Pulmonary artery endothelial cell (primary cell): ENCODE measurements around the gene CCDC150. TPM values are rescaled to one million over a fixed set of nuclear protein-coding genes. Genes with fewer than 3 reads are reported as not detected.
"Not testable (repeated sequence)": the region's sequence is repeated elsewhere in the genome, so short reads cannot be mapped to it uniquely, and the experiment has no call there.

ENCODE experiments used
- DNase-seq: peaks from one replicate; pipeline ENCODE4 v3.0.0-alpha.2; 2011; ENCODE audit warnings: low read depth, low spot score
- total RNA-seq: library from RNA; depleted of rRNA; stranded (reverse); fragments of >200 nt; gene quantifications from 2 replicates; pipeline ENCODE4 v1.2.3, GENCODE V29; 2014

Gene CCDC150
- total RNA-seq, 1 donor from 2014 or later, result 4.6 TPM

DNA sequence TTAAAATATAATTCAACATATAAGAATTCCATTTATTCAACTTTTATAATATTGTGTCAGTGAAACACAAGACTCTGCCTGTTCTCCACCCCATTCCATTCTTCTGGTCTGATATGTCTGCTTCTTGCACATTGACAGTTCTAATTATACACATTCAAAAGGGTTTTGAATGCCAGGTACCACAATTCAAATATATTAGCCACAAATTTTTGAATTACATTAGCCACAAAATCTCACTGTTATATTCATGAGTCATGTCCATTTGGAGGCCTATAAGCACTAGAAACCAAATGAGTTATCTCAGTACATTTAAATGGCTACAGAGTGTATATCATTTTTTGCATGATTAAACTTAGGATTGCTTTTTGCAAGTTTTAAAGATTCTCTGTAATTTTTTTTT is 72.1 kb downstream of the CCDC150 start:
- DNase-seq, result no peak

DNA sequence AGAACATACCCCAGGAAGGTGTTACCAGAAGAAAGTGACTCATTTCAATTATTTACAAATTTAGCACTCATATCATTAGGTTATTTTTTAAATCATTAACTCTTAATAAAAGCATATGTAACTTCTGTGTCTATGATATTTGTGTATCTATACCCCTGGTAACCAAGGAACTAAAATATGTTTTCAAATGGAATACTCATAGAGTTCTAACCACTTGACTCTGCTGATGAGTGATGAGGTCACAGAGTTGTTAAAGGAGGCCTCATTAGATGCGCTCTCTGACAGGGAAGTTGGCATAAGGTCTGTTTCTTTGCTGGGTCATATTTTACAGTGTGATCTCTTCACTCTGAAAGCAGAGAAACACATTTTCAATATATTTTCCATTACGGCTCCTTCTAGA is 73.4 kb downstream of the CCDC150 start:
- no peak for DNase-seq

DNA sequence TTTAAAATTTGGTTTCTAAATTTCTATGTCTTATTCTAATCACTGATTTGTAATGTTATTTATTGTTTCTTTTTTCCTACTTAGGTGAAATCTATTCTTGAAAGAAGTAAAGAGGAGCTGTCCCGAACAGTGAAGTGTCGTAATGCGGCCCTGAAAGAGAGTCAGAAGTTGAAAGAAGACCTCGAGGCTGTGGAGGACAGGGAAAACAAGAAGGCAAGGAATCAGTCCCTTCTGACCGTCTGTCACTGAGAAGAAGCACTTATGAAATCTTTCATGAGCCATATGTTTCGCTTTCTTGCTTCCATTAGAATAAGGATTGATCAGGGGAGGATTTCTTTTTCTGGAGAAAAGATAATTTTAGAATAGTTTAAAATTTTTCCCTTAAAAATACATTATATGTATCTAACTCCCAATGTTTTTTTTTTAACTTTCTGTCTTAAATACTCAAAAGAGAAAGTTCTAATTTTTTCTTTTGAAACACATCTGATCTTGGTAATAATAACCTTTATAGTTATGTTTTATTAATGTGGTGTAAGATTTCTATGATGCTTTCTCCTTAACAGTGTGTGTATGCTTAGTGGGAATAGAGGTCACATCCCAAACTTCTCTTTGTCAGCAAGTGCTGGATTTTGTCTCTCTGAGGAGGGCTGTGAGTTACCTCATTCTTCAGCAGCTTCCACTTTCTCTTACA is 79.0 kb downstream of the CCDC150 start:
- no peak for DNase-seq

DNA sequence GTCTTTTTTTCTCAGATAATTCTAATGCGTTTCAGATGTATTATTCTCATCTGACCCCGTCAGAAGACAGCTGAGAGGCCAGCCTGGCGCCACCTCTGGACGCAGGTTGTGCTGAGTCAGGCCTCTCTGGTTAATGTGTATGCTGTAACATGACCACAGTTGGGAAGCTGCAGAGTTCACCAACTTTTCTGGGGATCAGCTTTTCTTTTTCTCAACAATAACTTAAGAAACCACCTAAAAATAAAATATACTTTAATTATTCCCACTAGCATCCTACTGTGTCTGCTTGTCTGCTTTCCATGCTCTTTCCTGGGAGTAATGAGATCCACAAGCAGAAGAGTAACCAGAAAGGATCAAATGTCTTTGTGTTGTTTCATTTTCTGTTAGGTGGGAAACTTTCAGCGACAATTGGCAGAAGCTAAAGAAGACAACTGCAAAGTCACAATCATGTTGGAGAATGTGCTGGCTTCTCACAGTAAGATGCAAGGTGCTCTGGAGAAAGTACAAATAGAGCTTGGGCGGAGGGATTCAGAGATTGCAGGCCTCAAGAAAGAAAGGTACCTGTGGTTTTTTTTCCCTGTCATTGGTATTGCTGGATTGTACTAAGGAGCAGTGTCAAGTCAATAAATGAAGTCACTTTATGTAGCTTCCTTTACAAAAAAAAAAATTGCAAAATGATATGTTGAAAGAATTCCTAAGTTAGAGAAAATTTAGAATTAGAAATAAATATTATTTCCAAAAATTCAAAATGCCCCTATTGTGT is 79.8 kb downstream of the CCDC150 start:
- DNase-seq, result no peak

DNA sequence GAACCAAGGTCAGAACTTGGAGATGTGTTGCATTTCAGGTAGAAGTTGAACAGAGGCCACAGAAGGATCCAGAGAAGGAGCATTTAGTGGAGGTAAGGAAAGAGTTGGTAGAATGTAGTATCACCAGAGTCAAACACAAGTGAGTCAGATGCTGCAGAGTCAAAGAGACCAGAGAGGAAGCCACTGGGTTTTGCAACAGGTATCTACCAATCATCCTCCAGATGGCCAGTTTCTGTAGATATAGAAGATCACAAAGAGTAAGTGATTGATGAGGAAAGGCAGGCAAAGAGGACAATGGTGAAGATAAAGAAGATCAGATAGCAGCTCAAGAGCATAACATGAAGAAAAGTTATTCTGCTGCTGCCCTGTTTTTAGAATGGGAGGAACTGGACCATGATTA is 84.1 kb downstream of the CCDC150 start:
- no peak for DNase-seq

DNA sequence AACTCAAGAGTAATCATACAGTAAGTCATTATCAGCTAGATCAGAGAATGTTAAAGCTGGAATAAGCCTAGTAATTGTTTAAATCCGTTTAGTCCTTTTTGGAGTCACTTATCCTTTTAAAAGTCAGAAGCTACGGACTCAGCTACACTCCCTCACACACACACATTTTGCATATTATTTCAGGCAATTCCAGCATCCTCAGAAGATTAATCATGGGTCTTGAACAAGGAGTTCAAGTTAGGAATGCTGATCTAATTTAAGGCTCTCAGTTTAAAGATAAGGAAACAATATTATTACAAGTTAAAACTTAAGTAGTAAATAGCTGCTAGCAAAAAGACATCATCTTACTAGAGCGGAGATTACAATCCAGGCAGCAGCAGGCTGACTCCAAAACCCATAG is 85.7 kb downstream of the CCDC150 start:
- no peak for DNase-seq

DNA sequence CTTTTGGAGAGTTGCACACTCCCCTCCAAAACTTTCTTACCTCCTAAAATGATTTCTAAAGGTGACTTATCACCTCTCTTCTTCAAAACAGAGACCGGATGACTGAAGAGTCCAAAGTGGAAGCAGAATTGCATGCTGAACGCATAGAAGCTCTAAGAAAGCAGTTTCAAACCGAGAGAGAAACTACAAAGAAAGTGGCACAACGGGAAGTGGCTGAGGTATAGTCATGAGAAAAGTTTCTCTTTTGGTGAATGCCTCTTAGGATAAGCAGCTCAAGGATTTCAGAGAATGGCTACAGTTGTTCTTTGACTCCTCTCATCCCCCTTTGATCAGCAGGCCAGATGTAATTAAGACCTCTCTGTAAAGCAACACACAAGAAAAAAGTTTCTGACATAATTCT is 86.4 kb downstream of the CCDC150 start:
- no peak for DNase-seq

DNA sequence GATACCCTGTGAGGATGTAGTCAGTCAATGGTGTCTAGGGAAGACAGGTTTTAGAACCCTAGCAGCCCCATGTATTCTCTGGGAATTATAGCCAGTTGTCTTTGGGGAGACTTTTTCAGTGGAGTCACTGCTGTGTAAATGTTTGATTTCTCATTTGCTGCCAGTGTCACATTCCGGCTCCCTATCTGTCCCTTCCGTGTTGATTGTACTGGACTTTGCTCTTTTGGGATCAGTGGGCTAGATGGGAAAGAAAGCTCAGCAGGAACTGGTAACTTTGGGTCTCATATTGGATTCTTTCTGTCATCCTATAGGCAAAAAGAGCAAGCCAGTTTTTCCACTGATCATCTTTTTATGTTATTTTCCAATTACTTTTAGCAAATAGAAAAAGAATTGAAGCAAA is 89.9 kb downstream of the CCDC150 start:
- DNase-seq, result no peak

DNA sequence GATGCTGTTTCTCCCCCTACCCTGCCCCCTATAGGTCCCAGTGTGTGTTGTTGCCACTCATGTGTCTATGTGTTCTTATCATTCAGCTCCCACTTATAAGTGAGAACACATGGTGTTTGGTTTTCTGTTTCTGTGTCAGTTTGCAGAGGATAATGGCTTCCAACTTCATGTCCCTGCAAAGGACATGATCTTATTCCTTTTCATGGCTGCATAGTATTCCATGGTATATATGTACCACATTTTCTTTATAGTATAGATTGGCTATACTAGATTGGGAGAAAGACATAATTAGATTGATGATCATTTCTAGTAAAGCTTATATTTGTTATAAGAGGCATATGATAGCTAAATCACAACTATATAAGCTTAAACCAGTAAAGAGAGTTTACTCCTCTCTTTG is 97.1 kb downstream of the CCDC150 start:
- DNase-seq, result not testable (repeated sequence)

DNA sequence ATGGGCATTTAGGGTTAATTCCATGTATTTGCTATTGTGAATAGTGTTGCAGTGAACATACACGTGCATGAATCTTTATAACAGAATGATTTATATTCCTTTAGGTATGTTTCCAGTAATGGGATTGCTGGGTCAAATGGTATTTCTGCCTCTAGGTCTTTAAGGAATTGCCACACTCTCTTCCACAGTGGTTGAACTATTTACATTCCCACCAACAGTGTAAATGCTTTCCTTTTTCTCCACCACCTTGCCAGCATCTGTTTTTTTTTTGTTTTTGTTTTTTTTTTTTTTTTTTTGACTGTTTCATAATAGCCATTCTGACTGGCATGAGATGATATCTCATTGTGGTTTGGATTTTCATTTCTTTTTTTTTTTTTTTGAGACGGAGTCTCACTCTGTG is 97.5 kb downstream of the CCDC150 start:
- no peak for DNase-seq

DNA sequence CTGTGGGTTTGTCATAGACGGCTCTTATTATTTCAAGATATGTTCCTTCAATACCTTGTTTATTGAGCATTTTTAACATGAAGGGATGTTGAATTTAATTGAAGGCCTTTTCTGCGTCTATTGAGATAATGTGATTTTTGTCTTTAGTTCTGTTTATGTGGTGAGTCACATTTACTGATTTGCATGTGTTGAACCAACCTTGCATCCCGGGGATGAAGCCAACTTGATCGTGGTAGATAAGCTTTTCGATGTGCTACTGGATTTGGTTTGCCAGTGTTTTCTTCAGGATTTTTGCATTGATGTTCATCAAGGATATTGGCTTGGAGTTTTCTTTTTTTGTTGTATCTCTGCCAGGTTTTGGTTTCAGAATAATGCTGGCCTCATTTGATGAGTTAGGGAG is 99.5 kb downstream of the CCDC150 start:
- no peak for DNase-seq

DNA sequence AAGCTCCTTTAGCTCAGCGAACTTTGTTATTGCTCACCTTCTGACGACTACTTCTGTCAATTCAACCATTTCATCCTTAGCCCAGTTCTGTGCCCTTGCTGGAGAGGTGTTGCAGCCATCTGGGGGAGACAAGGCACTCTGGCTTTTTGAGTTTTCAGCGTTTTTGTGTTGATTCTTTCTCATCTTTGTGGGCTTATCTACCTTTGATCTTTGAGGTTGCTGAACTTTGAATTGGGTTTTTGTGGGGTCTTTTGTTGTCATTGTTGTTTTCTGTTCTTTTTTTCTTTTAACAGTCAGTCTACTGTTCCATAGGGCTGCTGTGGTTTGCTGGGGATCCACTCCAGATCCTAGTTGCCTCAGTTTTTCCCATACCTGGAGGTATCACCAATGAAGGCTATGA is 102.7 kb downstream of the CCDC150 start:
- DNase-seq, result no peak

DNA sequence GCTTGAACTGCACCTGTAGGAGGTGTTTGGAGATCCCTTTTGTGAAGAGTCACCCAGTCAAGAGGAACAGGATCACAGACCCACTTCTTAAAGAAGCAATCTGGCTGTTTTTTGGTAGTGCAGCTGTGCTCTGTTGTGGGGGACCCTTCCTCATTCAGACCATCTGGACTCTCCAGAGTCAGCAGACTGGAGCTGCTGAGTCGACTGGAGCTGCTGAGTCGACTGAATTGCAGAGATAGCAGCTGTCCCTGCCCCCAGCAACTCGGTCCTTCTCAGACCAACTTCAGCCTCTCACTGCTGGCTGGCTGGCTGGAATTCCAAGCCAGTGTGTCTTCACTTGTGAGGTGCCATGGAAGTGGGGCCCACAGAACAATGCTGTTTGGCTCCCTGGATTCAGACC is 103.2 kb downstream of the CCDC150 start:
- no peak for DNase-seq

DNA sequence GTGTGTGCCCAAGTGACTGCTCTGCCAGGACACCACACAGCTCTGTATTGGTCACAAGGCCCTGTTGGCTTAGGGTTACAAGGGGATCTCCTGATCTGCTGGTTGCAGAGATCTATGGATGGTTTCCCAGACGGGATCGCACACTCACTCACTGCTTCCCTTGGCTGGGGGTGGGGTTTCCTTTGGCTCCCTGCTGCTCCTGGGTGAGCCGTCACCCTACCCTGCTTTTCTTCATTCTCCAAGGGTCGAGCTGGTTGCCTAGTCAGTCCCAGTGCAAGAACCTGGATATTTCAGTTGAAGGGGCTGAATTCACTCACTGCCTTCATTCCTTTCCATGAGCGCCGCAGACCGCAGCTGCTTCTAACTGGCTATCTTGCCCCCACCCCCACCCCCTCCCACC is 103.7 kb downstream of the CCDC150 start:
- no peak for DNase-seq

DNA sequence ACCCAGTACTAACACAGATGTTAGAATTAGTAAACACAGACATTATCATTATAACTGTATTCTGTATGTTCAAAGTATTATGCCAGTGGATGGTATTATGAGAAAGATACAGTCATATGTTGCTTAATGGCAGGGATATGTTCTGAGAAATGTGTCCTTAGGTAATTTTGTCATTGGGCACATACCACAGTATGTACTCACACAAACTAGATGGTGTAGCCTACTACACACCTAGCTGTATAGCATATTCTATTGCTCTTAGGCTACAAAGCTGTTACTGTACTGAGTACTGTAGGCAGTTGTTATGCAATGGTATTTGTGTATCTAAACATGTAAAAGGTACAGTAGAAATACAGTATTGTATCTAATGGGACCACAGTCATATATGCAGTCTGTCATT is 106.2 kb downstream of the CCDC150 start:
- DNase-seq, result no peak

DNA sequence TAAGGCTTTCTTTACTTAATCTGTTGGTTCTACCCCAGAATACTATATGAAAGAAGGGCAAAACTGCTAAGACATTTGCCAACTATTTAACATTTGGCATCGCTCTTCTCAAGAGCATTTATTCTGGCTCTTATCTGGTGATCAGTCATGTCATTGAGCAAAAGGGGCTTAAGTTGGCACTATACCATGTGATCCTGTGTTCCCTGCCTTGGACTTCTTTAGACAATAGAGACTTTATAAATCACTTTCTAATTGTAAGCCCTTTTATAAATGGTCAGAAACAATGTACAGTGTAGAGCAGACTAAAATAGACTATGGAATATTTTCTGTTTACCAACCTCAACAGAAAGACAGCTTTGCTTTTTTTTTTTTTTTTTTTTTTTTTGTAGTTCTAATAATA is 107.9 kb downstream of the CCDC150 start:
- no peak for DNase-seq

DNA sequence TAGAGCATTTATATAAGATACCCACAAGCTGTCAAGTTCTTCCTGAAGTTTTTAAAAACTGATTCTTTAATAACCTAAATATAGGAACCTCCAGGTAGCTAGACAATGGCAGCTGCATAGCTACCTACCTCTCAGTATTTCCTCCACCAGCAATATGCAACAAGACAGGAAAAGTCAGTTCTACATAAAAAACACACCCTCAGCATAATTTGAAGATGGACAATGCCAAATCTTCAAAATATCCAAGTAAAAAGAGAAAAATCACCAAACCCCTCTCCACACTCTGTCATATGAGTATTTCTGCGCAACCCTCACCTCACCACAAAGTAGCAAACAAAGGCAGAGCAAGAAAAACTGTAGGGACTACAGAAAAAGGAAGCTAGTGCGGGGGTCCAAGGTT is 108.6 kb downstream of the CCDC150 start:
- DNase-seq, result no peak

DNA sequence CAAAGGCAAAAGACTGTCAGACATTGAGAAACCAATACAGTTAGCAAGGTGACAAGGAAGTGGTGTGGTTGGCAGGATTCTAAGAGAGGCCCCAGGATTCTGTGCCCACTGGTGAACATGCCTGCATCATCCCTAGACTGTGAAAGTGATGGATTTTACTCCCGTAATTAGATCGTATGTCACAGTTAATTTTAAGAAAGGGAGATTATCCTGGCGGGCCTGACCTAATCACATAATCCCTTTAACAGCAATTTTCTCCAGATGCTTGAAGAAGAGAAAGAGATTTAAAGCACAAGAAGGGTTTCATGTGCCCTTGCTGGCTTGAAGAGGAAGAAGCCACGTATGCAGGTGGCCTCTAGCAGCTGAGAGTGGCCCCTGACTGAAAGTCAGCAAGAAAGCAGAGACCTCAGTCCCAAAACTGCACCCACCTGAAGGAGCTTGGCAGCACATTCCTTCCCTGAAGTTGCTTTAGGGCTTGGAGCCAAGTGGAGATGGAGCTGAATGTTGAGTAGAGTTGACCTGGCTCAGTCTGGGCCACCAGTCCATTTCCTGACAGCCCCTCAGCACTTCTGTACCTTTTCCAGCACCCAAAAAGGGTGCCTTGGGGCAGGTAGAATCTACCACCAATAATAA is 110.9 kb downstream of the CCDC150 start:
- no peak for DNase-seq

DNA sequence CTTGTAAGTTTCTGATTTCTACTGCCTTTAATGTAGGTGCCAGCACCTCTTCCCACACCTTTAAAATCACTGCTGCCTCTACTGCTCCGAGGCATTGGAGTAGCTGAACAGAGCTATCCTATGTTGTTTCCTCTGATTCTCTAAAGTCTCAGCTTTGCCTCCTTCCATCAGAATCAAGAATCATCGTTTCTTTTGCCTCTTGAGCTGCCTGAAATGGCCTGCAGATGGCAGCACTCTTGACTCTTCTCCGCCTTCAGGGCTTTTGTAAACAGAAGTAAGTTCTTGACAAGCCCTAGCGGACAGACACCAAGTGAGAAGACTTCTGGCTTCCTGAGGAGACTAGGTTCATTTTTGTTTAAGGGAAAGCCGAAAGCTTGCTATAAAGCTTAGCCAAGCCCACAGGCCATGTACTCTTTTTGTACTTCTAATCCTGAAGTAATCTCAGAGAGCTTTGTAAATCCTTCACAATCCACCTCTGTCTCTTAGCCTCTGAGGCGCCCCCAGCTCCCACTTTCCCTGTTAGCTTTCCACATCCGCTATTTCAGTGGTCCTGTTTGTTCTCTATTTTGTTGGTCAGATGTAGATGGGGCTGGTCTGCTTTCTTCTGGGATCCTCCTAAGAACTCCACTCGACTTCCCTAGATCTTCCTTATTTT is 111.6 kb downstream of the CCDC150 start:
- peak; percentile 30 for DNase-seq

DNA sequence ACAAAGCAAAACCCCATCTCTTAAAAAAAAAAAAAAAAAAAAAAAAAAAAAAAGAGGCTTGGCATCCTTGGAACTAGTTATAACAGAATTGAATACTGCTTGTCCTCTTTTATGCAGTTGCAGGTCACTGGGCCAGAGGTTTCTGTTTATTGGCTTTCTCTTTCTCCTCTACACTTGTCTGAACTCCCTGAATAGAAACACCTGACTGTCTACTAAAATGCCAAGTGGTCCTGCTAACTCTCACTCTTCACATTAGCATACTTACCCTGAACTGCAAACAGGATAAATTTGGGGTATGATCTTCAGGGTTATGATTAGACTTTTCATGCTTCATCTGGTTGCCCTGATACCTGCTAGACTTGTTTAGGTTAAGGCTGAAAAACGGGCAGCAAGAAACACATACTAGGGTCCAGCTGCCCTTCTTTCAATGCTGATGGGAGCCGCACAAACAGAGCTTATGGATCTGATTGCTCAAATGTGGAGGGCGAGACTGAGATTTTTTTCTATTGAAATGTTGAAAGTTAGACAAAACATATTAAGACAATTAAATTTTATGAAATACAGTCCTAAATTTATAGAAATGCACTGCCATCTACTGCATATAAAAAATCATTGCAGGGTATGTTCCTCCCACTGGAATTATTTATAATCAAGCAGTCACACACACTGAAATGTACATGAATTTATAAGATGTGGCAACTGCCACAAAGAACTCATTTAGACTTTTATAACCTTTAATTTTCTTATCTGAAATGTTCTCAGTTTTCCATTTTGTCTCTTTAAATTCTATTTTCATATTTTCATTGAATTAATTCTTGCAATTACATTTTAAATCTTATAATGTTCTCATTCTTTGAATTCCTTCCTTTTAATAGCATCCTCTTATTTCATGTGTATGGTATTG is 119.2 kb downstream of the CCDC150 start:
- no peak for DNase-seq

DNA sequence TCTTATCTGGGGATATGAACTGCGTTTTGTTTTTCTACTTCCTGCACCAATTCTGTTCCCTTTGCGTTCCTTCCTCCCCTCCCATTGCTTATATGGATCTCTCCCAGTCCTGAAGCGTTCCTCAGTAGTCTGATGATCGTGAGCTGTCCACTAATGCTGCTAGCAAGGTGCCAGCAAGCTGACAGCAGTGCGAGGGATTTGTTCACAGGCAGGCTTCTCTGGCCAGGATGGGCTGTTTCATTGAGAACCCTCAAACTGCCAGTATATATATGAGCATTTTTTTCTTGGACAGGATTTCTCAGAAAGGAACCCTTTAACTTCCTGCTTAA is 119.8 kb downstream of the CCDC150 start:
- no peak for DNase-seq
